Upper lobe of left lung (tissue), 6 donors: ENCODE results near the gene LMF2. TPM values are rescaled to one million over a fixed set of nuclear protein-coding genes. Genes with fewer than 3 reads are reported as not detected.

Experiments used
- ATAC-seq, 2 donors: fragments of 200-7000 bp; cut with Tn5 transposase; one replicate each; pipeline ENCODE4 v1.9.1; 2022; ENCODE audit warnings: mild to moderate bottlenecking in 2 of 2, moderate library complexity in 2 of 2; ENCODE audit not compliant: low FRiP score in 2 of 2
- DNase-seq, 2 donors: peaks; one replicate each; pipeline ENCODE4 v3.0.0-alpha.2; 2019 to 2020
- H3K27ac ChIP-seq, 4 donors: fragments of 200-600 bp; sonication (generic); one replicate each; pipeline ENCODE4 v1.5.1; 2016 to 2019
- H3K27me3 ChIP-seq, 4 donors: fragments of 200-600 bp; sonication (generic); one replicate each; pipeline ENCODE4 v1.5.1; 2017 to 2019
- H3K36me3 ChIP-seq, 4 donors: fragments of 200-600 bp; sonication (generic); one replicate each; pipeline ENCODE4 v1.5.1; 2016 to 2019
- H3K4me1 ChIP-seq, 4 donors: fragments of 200-600 bp; sonication (generic); one replicate each; pipeline ENCODE4 v1.5.1; 2018 to 2019
- H3K4me3 ChIP-seq, 4 donors: fragments of 200-600 bp; sonication (generic); one replicate each; pipeline ENCODE4 v1.5.1; 2017 to 2019; ENCODE audit warnings: mild to moderate bottlenecking in 2 of 4, moderate library complexity in 1 of 4
- H3K9me3 ChIP-seq, 4 donors: fragments of 200-600 bp; sonication (generic); one replicate each; pipeline ENCODE4 v1.5.1; 2018 to 2019
- CTCF ChIP-seq, 6 experiments: fragments of 450-650 bp in 4 of 6; fragments of 200-600 bp in 2 of 6; sonication (generic) in 2 of 6; IDR thresholded peaks; one replicate each; pipeline ENCODE4 v1.5.1; 2016 to 2019; ENCODE audit warnings: antibody characterized with exemption in 6 of 6
- EP300 ChIP-seq, 4 donors: sonication (generic); formaldehyde crosslinking; IDR thresholded peaks; one replicate each; pipeline ENCODE4 v1.5.1; 2017; ENCODE audit warnings: antibody characterized with exemption in 4 of 4, control low read depth in 2 of 4
- POLR2A ChIP-seq, 4 donors: fragments of 450-650 bp; IDR thresholded peaks; one replicate each; pipeline ENCODE4 v1.5.1; 2016 to 2017; ENCODE audit warnings: antibody characterized with exemption in 4 of 4, mild to moderate bottlenecking in 2 of 4
- POLR2AphosphoS5 ChIP-seq, 2 donors: sonication (generic); formaldehyde crosslinking; IDR thresholded peaks; one replicate each; pipeline ENCODE4 v1.5.1; 2017; ENCODE audit warnings: antibody characterized with exemption in 2 of 2
- WGBS, 2 donors: methylation state at CpG; one replicate each; pipeline ENCODE4 v1.1.5; 2017 to 2018; 5-methylcytosine and 5-hydroxymethylcytosine counted together
- total RNA-seq, 6 donors: library from RNA; depleted of rRNA in 4 of 6; stranded (reverse); fragments of >200 nt in 4 of 6; gene quantifications; one replicate each; pipeline versions ENCODE4 v1.1.0 to v1.2.1, GENCODE V29; 2016 to 2021
- donor health status: DM: no; HTN: no; CAD: no; lungs with moderate emphysema.
- donor health status: DM: no; HTN: yes; CAD: no; lungs with severe emphysema.

The LMF2 gene
- total RNA-seq, 6 donors from 2014 or later = 36.0 to 87.4 (median 77.4) TPM

- 0% methylated on average over 12 of the region's 33 CpGs; no CpG with 5 or more reads in 1 of the 2 donors for WGBS, 2 donors
- Histone ChIP-seq H3K4me3 (peak overlapping the region; percentile 69 to 93 (median 74)), H3K27me3 (no peaks in the 10 kb centered on the region), H3K27ac (peak overlapping the region; percentile 95 to 100 (median 98)), H3K9me3 (no peaks in the 10 kb centered on the region), H3K36me3 (peaks cover 16 to 37% (median 30%) of the 10 kb centered on the region in 4 donors), H3K4me1 (peaks cover 39 to 65% (median 44%) of the 10 kb centered on the region in 4 donors)
- DNase-seq (no peak), ATAC-seq (no peak)
- no peak for TF ChIP-seq CTCF (IDR thresholded peaks at IDR 0.05)
- no peak for TF ChIP-seq EP300 (IDR thresholded peaks at IDR 0.05)
- no peak for TF ChIP-seq POLR2A (IDR thresholded peaks at IDR 0.05)
- no peak for TF ChIP-seq POLR2AphosphoS5 (IDR thresholded peaks at IDR 0.05)
Observed at GRCh38 chr22:50525858-50526107, 18.3 kb upstream of the LMF2 start.

GRCh38 chr22:50525104-50525857 lies 17.8 kb upstream of the LMF2 start, which contains the start of gene SCO2:
TSS of gene SCO2 (minus strand) at chr22:50525598. CDS start at chr22:50524411, 1,187 bp downstream.
- ATAC-seq (peak; percentile 72 to 74), DNase-seq (peak; percentile 96 to 100)
- peak within 1 kb of the TSS; percentile 69 to 94 (median 82) for H3K4me3 ChIP-seq
- H3K27ac ChIP-seq = peak within 1 kb of the TSS; percentile 95 to 100 (median 98)
- H3K4me1 ChIP-seq = peaks cover 35 to 60% (median 41%) of the 10 kb centered on the region in 4 donors
- WGBS, 2 donors = 0 to 1% methylated on average over 2 to 45 of the region's 84 CpGs
- no peaks in the 10 kb centered on the region for H3K27me3 ChIP-seq
- TF ChIP-seq POLR2A (IDR thresholded peaks at IDR 0.05) (peak in 3 of 4 donors; percentile 62 to 91 (median 73)), EP300 (IDR thresholded peaks at IDR 0.05) (no peak), CTCF (IDR thresholded peaks at IDR 0.05) (peak in 4 of 6 experiments; percentile 58 to 76 (median 60)), POLR2AphosphoS5 (IDR thresholded peaks at IDR 0.05) (peak; percentile 88 to 89)
- no peaks in the 10 kb centered on the region for H3K9me3 ChIP-seq
- H3K36me3 ChIP-seq = peaks cover 16 to 41% (median 31%) of the 10 kb centered on the region in 4 donors

GRCh38 chr22:50524676-50525103 lies 17.2 kb upstream of the LMF2 start:
- no peak for ATAC-seq

GRCh38 chr22:50523806-50524675 lies 16.5 kb upstream of the LMF2 start:
- H3K27ac ChIP-seq = peak overlapping the region in 3 of 4 donors; percentile 97 to 100 (median 99)
- ATAC-seq = no peak
- WGBS, 2 donors = 89 to 96% methylated on average over 10 to 23 of the region's 25 CpGs

More at GRCh38 chr22:50524676-50525103, 17.2 kb upstream of the LMF2 start:
- DNase-seq = no peak
- Histone ChIP-seq H3K27me3 (no peaks in the 10 kb centered on the region), H3K9me3 (no peaks in the 10 kb centered on the region), H3K4me3 (peak overlapping the region; percentile 69 to 94 (median 82)), H3K4me1 (peaks cover 35 to 54% (median 41%) of the 10 kb centered on the region in 4 donors), H3K36me3 (peaks cover 16 to 47% (median 36%) of the 10 kb centered on the region in 4 donors), H3K27ac (peak overlapping the region; percentile 95 to 100 (median 98))
- WGBS, 2 donors = 8 to 9% methylated on average over 19 of the region's 19 CpGs
- TF ChIP-seq EP300 (IDR thresholded peaks at IDR 0.05) = no peak
- TF ChIP-seq POLR2A (IDR thresholded peaks at IDR 0.05) = no peak
- no peak for TF ChIP-seq CTCF (IDR thresholded peaks at IDR 0.05)
- no peak for TF ChIP-seq POLR2AphosphoS5 (IDR thresholded peaks at IDR 0.05)

More at GRCh38 chr22:50523806-50524675, 16.5 kb upstream of the LMF2 start:
- Histone ChIP-seq H3K27me3 (no peaks in the 10 kb centered on the region), H3K4me1 (peaks cover 31 to 47% (median 37%) of the 10 kb centered on the region in 4 donors), H3K4me3 (peak overlapping the region; percentile 69 to 94 (median 82)), H3K9me3 (no peaks in the 10 kb centered on the region), H3K36me3 (peaks cover 22 to 54% (median 43%) of the 10 kb centered on the region in 4 donors)
- TF ChIP-seq POLR2AphosphoS5 (IDR thresholded peaks at IDR 0.05) (no peak), EP300 (IDR thresholded peaks at IDR 0.05) (no peak), POLR2A (IDR thresholded peaks at IDR 0.05) (no peak), CTCF (IDR thresholded peaks at IDR 0.05) (no peak)
- DNase-seq = peak in 1 of 2 donors; percentile 85
